ENCODE measurements around the gene TSPAN1. TPM values are rescaled to one million over a fixed set of nuclear protein-coding genes. Genes with fewer than 3 reads are reported as not detected.
A peak's percentile ranks its signal among the peaks of the same experiment; 100 is the strongest.
"Not testable (repeated sequence)": the region's sequence is repeated elsewhere in the genome, so short reads cannot be mapped to it uniquely, and the experiment has no call there.

The TSPAN1 gene
- total and polyA plus RNA-seq, 4 donors: 0.28 to 2.2 (median 0.67) TPM

GRCh38 chr1:46206399-46206798 is 31.5 kb downstream of the TSPAN1 start:
- H3K27ac ChIP-seq (ENCODE audit: low read depth, low read length): no peak overlapping the region
- peaks cover 38% of the 10 kb centered on the region for H3K4me1 ChIP-seq (ENCODE audit: control insufficient read depth, insufficient read depth, low read length)
- no peaks in the 10 kb centered on the region for H3K27me3 ChIP-seq (ENCODE audit: control insufficient read depth, insufficient read depth, low read length)
- H3K36me3 ChIP-seq (ENCODE audit: control insufficient read depth, insufficient read depth, low read length): peaks cover 2% of the 10 kb centered on the region
- DNase-seq (ENCODE audit: low read depth in 4 of 6, low spot score in 6 of 6): peak in 1 of 6 donors; percentile 42
- H3K9me3 ChIP-seq (ENCODE audit: control insufficient read depth, insufficient read depth, low read length): no peaks in the 10 kb centered on the region
- H3K4me3 ChIP-seq (ENCODE audit: low read depth, low read length): no peak overlapping the region
- WGBS (ENCODE audit: insufficient coverage): no CpG with 5 or more reads among the region's 2 CpGs

GRCh38 chr1:46210561-46210960 is 35.7 kb downstream of the TSPAN1 start:
- no peak for DNase-seq (ENCODE audit: low read depth in 4 of 6, low spot score in 6 of 6)
- WGBS (ENCODE audit: insufficient coverage): no CpG with 5 or more reads among the region's 3 CpGs
- H3K4me3 ChIP-seq (ENCODE audit: low read depth, low read length): no peak overlapping the region
- H3K36me3 ChIP-seq (ENCODE audit: control insufficient read depth, insufficient read depth, low read length): peaks cover 2% of the 10 kb centered on the region
- no peaks in the 10 kb centered on the region for H3K9me3 ChIP-seq (ENCODE audit: control insufficient read depth, insufficient read depth, low read length)
- peaks cover 8% of the 10 kb centered on the region for H3K4me1 ChIP-seq (ENCODE audit: control insufficient read depth, insufficient read depth, low read length)
- H3K27me3 ChIP-seq (ENCODE audit: control insufficient read depth, insufficient read depth, low read length): no peaks in the 10 kb centered on the region
- H3K27ac ChIP-seq (ENCODE audit: low read depth, low read length): no peak overlapping the region

DNA sequence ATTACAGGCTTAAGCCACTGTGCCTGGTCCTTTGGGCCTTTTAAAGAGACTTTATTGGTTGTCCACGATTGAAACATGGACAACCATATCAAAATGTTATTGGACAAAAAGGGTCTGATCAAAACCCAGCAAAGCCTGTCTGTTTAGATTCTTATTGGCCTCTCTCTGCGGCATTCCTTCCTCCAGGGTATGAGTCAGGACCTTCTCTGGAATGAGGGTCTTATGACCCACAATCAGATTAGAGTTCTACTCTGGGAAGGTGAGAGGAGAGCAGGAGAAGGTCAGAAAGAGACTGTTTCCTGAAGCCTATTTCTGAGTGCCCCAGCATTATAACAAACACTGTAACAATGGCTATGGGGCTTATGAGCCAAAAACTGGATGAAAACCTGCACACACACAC is 36.2 kb downstream of the TSPAN1 start:
- Histone ChIP-seq H3K4me1 (ENCODE audit: control insufficient read depth, insufficient read depth, low read length) (peaks cover 3% of the 10 kb centered on the region), H3K27ac (ENCODE audit: low read depth, low read length) (no peak overlapping the region), H3K4me3 (ENCODE audit: low read depth, low read length) (no peak overlapping the region), H3K9me3 (ENCODE audit: control insufficient read depth, insufficient read depth, low read length) (no peaks in the 10 kb centered on the region), H3K27me3 (ENCODE audit: control insufficient read depth, insufficient read depth, low read length) (no peaks in the 10 kb centered on the region), H3K36me3 (ENCODE audit: control insufficient read depth, insufficient read depth, low read length) (peaks cover 2% of the 10 kb centered on the region)
- 100% methylated on average over 1 of the region's 2 CpGs for whole genome bisulfite sequencing (ENCODE audit: insufficient coverage)
- no peak for DNase-seq (ENCODE audit: low read depth in 4 of 6, low spot score in 6 of 6)

DNA sequence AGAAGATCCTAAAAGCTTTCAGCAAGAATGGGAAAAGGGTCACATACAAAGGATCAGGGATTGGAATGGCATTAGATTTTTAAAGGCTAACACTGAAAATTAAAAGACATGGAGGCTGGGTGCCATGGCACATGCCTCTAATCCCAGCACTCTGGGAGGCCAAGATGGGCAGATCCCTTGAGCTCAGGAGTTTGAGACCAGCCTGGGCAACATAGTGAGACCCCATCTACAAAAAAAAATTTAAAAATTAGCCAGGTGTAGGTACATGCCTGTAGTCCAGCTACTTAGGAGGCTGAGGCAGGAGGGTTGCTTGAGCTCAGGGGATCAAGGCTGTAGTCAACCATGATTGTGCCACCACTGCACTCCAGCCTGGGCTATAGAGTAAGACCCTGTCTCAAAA is 40.6 kb downstream of the TSPAN1 start:
- Histone ChIP-seq H3K27me3 (ENCODE audit: control insufficient read depth, insufficient read depth, low read length) (no peaks in the 10 kb centered on the region), H3K4me3 (ENCODE audit: low read depth, low read length) (no peak overlapping the region), H3K27ac (ENCODE audit: low read depth, low read length) (no peak overlapping the region), H3K36me3 (ENCODE audit: control insufficient read depth, insufficient read depth, low read length) (peaks cover 5% of the 10 kb centered on the region), H3K9me3 (ENCODE audit: control insufficient read depth, insufficient read depth, low read length) (no peaks in the 10 kb centered on the region), H3K4me1 (ENCODE audit: control insufficient read depth, insufficient read depth, low read length) (peaks cover 12% of the 10 kb centered on the region)
- no peak for DNase-seq (ENCODE audit: low read depth in 4 of 6, low spot score in 6 of 6)

DNA sequence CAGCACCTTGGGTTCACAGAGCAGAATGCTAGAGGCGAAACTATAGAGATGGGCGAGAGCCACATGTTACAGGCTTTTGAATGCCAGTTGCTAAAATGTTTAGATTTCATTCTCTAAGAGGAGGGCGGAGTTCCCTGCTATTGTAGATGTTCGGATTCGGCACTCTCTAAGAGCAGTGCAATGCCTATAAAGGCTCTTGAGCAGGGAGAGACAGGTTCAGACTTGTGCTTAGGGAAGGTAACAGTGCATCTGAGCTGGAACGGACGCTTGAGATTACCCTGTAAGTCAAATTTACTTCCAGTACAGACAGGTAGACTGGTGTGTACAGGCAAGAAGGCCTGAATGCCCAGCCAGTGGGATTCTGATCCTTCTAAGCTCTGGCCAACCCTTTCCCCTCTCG is 43.6 kb downstream of the TSPAN1 start:
- DNase-seq (ENCODE audit: low read depth in 4 of 6, low spot score in 6 of 6): no peak
- 79% methylated on average over 8 of the region's 8 CpGs for WGBS (ENCODE audit: insufficient coverage)
- Histone ChIP-seq H3K9me3 (ENCODE audit: control insufficient read depth, insufficient read depth, low read length) (no peaks in the 10 kb centered on the region), H3K4me1 (ENCODE audit: control insufficient read depth, insufficient read depth, low read length) (peaks cover 38% of the 10 kb centered on the region), H3K36me3 (ENCODE audit: control insufficient read depth, insufficient read depth, low read length) (peaks cover 5% of the 10 kb centered on the region), H3K27ac (ENCODE audit: low read depth, low read length) (no peak overlapping the region), H3K27me3 (ENCODE audit: control insufficient read depth, insufficient read depth, low read length) (no peaks in the 10 kb centered on the region), H3K4me3 (ENCODE audit: low read depth, low read length) (no peak overlapping the region)

- 65% methylated on average over 18 of the region's 18 CpGs for whole genome bisulfite sequencing (ENCODE audit: insufficient coverage)
- no peak overlapping the region for H3K4me3 ChIP-seq (ENCODE audit: low read depth, low read length)
Measured at GRCh38 chr1:46219551-46220520, 44.9 kb downstream of the TSPAN1 start.

GRCh38 chr1:46220808-46221207 is 45.9 kb downstream of the TSPAN1 start:
- no CpG with 5 or more reads among the region's 3 CpGs for WGBS (ENCODE audit: insufficient coverage)
- no peak for DNase-seq (ENCODE audit: low read depth in 4 of 6, low spot score in 6 of 6)
- H3K4me1 ChIP-seq (ENCODE audit: control insufficient read depth, insufficient read depth, low read length): peaks cover 47% of the 10 kb centered on the region
- H3K4me3 ChIP-seq (ENCODE audit: low read depth, low read length): no peak overlapping the region
- no peak overlapping the region for H3K27ac ChIP-seq (ENCODE audit: low read depth, low read length)
- no peaks in the 10 kb centered on the region for H3K27me3 ChIP-seq (ENCODE audit: control insufficient read depth, insufficient read depth, low read length)
- no peaks in the 10 kb centered on the region for H3K9me3 ChIP-seq (ENCODE audit: control insufficient read depth, insufficient read depth, low read length)
- H3K36me3 ChIP-seq (ENCODE audit: control insufficient read depth, insufficient read depth, low read length): peaks cover 5% of the 10 kb centered on the region

More at GRCh38 chr1:46219551-46220520, 44.9 kb downstream of the TSPAN1 start:
- Histone ChIP-seq H3K27me3 (ENCODE audit: control insufficient read depth, insufficient read depth, low read length) (no peaks in the 10 kb centered on the region), H3K27ac (ENCODE audit: low read depth, low read length) (no peak overlapping the region), H3K9me3 (ENCODE audit: control insufficient read depth, insufficient read depth, low read length) (no peaks in the 10 kb centered on the region), H3K36me3 (ENCODE audit: control insufficient read depth, insufficient read depth, low read length) (peaks cover 5% of the 10 kb centered on the region), H3K4me1 (ENCODE audit: control insufficient read depth, insufficient read depth, low read length) (peaks cover 45% of the 10 kb centered on the region)
- DNase-seq (ENCODE audit: low read depth in 4 of 6, low spot score in 6 of 6): peak in 2 of 6 donors; percentile 73 to 87

GRCh38 chr1:46221749-46222148 is 46.9 kb downstream of the TSPAN1 start:
- Histone ChIP-seq H3K9me3 (ENCODE audit: control insufficient read depth, insufficient read depth, low read length) (no peaks in the 10 kb centered on the region), H3K27ac (ENCODE audit: low read depth, low read length) (peak overlapping the region; percentile 71), H3K4me1 (ENCODE audit: control insufficient read depth, insufficient read depth, low read length) (peaks cover 47% of the 10 kb centered on the region), H3K4me3 (ENCODE audit: low read depth, low read length) (no peak overlapping the region), H3K27me3 (ENCODE audit: control insufficient read depth, insufficient read depth, low read length) (no peaks in the 10 kb centered on the region), H3K36me3 (ENCODE audit: control insufficient read depth, insufficient read depth, low read length) (peaks cover 5% of the 10 kb centered on the region)
- 15% methylated on average over 4 of the region's 4 CpGs for WGBS (ENCODE audit: insufficient coverage)
- DNase-seq (ENCODE audit: low read depth in 4 of 6, low spot score in 6 of 6): peak in 2 of 6 donors; percentile 56 to 71

- H3K4me3 ChIP-seq (ENCODE audit: low read depth, low read length); DNase-seq (ENCODE audit: low read depth in 4 of 6, low spot score in 6 of 6); H3K9me3 ChIP-seq (ENCODE audit: control insufficient read depth, insufficient read depth, low read length); H3K27me3 ChIP-seq (ENCODE audit: control insufficient read depth, insufficient read depth, low read length); H3K27ac ChIP-seq (ENCODE audit: low read depth, low read length); H3K36me3 ChIP-seq (ENCODE audit: control insufficient read depth, insufficient read depth, low read length): not testable (repeated sequence)
- peaks cover 47% of the 10 kb centered on the region for H3K4me1 ChIP-seq (ENCODE audit: control insufficient read depth, insufficient read depth, low read length)
- WGBS (ENCODE audit: insufficient coverage): 95% methylated on average over 8 of the region's 11 CpGs
Measured at GRCh38 chr1:46223055-46223454, 48.2 kb downstream of the TSPAN1 start.

DNA sequence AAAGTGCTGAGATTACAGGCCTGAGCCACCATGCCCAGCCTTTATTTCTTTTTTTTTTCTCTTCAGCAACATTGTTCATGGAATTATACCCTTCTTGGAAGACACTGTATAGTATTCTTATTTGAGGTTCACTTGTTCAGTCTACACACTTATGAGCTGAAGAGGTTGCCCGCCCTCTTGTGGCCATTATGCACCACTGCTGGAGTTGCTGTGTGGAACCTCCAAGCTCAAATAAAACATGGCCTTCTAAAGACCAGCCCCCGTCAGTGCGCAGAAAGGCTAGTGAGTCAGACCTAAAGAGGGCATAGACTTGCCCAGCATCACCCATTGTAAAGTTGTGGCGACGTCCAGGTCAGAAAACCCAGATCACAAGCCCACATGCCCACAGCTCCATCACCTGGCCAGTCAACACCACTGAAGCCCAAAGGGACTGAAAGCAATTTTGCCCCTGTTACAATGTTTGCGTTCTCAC is 48.6 kb downstream of the TSPAN1 start:
- peak; percentile 50 to 95 (median 68) for DNase-seq (ENCODE audit: low read depth in 4 of 6, low spot score in 6 of 6)
- H3K27ac ChIP-seq (ENCODE audit: low read depth, low read length): no peak overlapping the region
- 0% methylated on average over 5 of the region's 6 CpGs for WGBS (ENCODE audit: insufficient coverage)

More for the DNA sequence above, 48.6 kb downstream of the TSPAN1 start:
- Histone ChIP-seq H3K9me3 (ENCODE audit: control insufficient read depth, insufficient read depth, low read length) (no peaks in the 10 kb centered on the region), H3K36me3 (ENCODE audit: control insufficient read depth, insufficient read depth, low read length) (peaks cover 5% of the 10 kb centered on the region), H3K4me1 (ENCODE audit: control insufficient read depth, insufficient read depth, low read length) (peaks cover 47% of the 10 kb centered on the region), H3K4me3 (ENCODE audit: low read depth, low read length) (no peak overlapping the region), H3K27me3 (ENCODE audit: control insufficient read depth, insufficient read depth, low read length) (no peaks in the 10 kb centered on the region)

Data from spinal cord (tissue), 10 donors.